ENCODE results near the gene SKIDA1.

The SKIDA1 gene

DNA sequence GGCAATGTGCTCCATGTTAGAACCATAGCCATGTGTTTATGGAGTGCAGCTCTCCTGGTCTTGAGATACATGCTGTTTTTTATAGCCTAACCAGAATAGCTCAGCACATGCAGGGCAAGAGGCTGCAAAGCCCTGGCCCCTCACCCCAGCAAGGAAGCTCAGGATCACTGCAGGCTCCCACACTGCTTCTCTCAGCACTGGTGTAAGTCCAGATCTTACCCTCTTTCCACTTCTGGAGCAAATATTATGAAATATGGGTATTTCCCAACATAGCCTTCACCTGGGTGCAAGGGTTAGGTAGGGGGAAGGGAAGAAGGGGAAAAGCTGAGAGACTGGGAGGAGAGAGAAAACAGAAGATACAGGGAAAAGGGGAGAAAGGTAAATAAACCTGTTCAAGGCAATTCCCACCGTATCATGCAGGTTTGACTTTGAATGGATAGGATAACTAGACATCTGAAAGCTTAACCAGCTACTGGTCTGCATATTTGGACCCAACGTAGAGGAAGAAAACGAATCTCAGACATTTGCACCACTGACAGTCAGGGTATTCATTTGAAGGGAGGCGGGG is 19.7 kb downstream of the SKIDA1 start:
- Histone ChIP-seq H3K27me3 (ENCODE audit: control insufficient read depth, low read length) (peaks cover 46% of the 10 kb centered on the region), H3K27ac (ENCODE audit: low read depth, low read length) (no peak overlapping the region), H4K20me1 (ENCODE audit: control insufficient read depth, insufficient read depth, low read depth, low read length) (no peaks in the 10 kb centered on the region), H3K9me2 (replicated peaks; ENCODE audit: control insufficient read depth, low read length) (no peaks in the 10 kb centered on the region), H3K4me3 (ENCODE audit: low read length) (no peak overlapping the region), H3K4me2 (ENCODE audit: low read length) (no peak overlapping the region), H3K9me3 (ENCODE audit: control insufficient read depth, insufficient read depth, low read length) (no peaks in the 10 kb centered on the region), H3K36me3 (ENCODE audit: control insufficient read depth, low read length) (no peaks in the 10 kb centered on the region), H3F3A (ENCODE audit: control insufficient read depth, insufficient read depth) (no peaks in the 10 kb centered on the region), H3K4me1 (ENCODE audit: control insufficient read depth, low read length) (no peaks in the 10 kb centered on the region), H3K79me2 (ENCODE audit: control insufficient read depth, low read length) (no peaks in the 10 kb centered on the region)
- TF ChIP-seq EZH2phosphoT487 (IDR thresholded peaks at IDR 0.05; ENCODE audit: borderline replicate concordance, low read length) (no peak), CTCF (IDR thresholded peaks at IDR 0.05; ENCODE audit: low read depth, low read length, poor library complexity, severe bottlenecking) (no peak)

DNA sequence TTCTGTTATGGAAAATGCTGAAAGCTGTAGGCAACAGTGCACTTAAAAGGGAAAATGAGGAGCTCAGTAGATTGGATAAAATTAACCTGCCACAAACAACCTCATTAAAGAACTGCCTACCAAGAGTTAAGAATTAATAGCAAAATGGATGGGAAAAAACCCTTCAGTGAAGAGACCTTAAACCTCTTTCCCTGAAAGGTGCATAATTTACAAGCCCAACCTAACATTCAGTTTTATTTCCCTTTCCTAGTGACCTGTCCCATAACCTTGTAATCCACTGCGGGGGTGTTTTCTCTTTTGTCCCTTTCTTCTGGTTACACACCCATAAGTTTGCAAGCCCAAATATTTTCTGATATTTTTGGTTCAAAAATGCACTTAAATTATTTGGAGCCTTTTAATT is 21.9 kb downstream of the SKIDA1 start:
- Histone ChIP-seq H3K27me3 (ENCODE audit: control insufficient read depth, low read length) (peaks cover 68% of the 10 kb centered on the region), H3K4me1 (ENCODE audit: control insufficient read depth, low read length) (peaks cover 6% of the 10 kb centered on the region), H3K9me2 (replicated peaks; ENCODE audit: control insufficient read depth, low read length) (no peaks in the 10 kb centered on the region), H3K4me3 (ENCODE audit: low read length) (no peak overlapping the region), H3K36me3 (ENCODE audit: control insufficient read depth, low read length) (no peaks in the 10 kb centered on the region), H4K20me1 (ENCODE audit: control insufficient read depth, insufficient read depth, low read depth, low read length) (no peaks in the 10 kb centered on the region), H3F3A (ENCODE audit: control insufficient read depth, insufficient read depth) (no peaks in the 10 kb centered on the region), H3K4me2 (ENCODE audit: low read length) (no peak overlapping the region), H3K9me3 (ENCODE audit: control insufficient read depth, insufficient read depth, low read length) (no peaks in the 10 kb centered on the region), H3K27ac (ENCODE audit: low read depth, low read length) (no peak overlapping the region), H3K79me2 (ENCODE audit: control insufficient read depth, low read length) (no peaks in the 10 kb centered on the region)
- TF ChIP-seq EZH2phosphoT487 (IDR thresholded peaks at IDR 0.05; ENCODE audit: borderline replicate concordance, low read length), result no peak
- TF ChIP-seq CTCF (IDR thresholded peaks at IDR 0.05; ENCODE audit: low read depth, low read length, poor library complexity, severe bottlenecking), result no peak

DNA sequence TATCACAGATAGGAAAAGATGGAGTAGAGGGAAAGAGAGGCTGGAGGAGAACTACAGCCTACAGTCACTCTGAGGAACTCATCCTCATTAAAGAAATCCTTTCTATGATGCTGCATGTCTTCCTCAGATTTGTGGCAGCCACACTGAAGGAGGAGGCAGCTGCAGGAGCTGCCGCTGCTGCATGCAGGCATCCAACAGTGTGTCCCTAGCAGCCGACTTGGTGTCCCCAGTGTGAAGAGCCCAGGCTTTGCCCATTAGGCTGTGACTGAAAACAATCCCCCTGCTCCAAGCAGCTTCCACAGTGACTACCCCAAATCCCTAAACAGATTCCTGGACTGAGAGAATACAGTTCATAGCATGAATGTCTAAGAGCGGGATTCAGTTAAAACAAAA is 23.1 kb downstream of the SKIDA1 start:
- TF ChIP-seq CTCF (IDR thresholded peaks at IDR 0.05; ENCODE audit: low read depth, low read length, poor library complexity, severe bottlenecking) (no peak), EZH2phosphoT487 (IDR thresholded peaks at IDR 0.05; ENCODE audit: borderline replicate concordance, low read length) (no peak)
- Histone ChIP-seq H3K4me1 (ENCODE audit: control insufficient read depth, low read length) (peaks cover 8% of the 10 kb centered on the region), H3K79me2 (ENCODE audit: control insufficient read depth, low read length) (no peaks in the 10 kb centered on the region), H3K9me2 (replicated peaks; ENCODE audit: control insufficient read depth, low read length) (no peaks in the 10 kb centered on the region), H3K9me3 (ENCODE audit: control insufficient read depth, insufficient read depth, low read length) (no peaks in the 10 kb centered on the region), H3F3A (ENCODE audit: control insufficient read depth, insufficient read depth) (0 out of 2 replicates have a peak, but pooled peaks cover 4% of the 10 kb centered on the region), H3K4me2 (ENCODE audit: low read length) (no peak overlapping the region), H3K4me3 (ENCODE audit: low read length) (no peak overlapping the region), H4K20me1 (ENCODE audit: control insufficient read depth, insufficient read depth, low read depth, low read length) (no peaks in the 10 kb centered on the region), H3K36me3 (ENCODE audit: control insufficient read depth, low read length) (no peaks in the 10 kb centered on the region), H3K27me3 (ENCODE audit: control insufficient read depth, low read length) (peaks cover 80% of the 10 kb centered on the region), H3K27ac (ENCODE audit: low read depth, low read length) (no peak overlapping the region)
